SKM-1 (cell line): Measurements from ENCODE around the gene NDUFS5.
A peak's percentile ranks its signal among the peaks of the same experiment; 100 is the strongest.
"Not testable (repeated sequence)": the region's sequence is repeated elsewhere in the genome, so short reads cannot be mapped to it uniquely, and the experiment has no call there.

Source experiments
- DNase-seq: peaks from one replicate; lab custom pipeline; 2025; ENCODE audit not compliant: unreplicated experiment; lab: John Stamatoyannopoulos, UW

NDUFS5 gene

DNA sequence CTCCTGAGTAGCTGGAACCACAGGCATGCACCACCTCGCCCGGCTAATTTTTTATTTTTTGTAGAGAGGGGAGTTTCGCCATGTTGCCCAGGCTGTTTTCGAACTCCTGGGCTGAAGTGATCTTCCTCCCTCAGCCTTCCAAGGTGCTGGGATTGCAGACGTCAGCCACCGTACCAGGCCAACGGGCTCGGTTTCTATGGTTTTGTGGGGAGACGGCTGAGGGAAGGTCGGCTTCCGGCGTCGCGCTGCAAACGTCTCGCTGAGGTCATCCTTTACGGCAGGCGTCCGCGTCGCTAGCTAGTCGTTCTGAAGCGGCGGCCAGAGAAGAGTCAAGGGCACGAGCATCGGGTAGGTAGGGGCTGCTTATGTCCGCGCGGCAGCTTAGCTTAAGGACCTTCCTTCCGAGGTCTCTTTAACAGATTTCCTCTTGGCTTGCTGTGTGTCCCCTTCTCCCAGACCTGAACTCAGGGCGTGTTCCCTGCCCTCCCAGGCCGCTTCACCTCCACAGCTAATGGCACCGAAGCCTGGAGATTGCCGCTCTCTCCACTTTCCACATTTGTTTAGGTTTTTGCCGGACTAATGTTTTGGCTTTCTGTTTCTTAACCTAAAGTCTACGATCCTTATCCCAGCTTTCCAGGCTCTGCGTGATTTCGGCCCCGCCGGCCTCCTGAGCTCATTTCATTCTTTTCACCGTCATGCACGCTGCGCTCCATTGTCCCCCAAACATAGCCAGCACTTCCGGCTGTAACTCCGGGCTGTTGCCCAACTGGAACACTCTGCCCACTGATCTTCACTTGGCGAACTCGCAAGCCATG lies at the start of gene NDUFS5:
NDUFS5 (plus strand) TSS at position 300 of the 815 bp plus-strand sequence. CDS start 2,375 bp downstream, outside the sequence.
- DNase-seq = peak; percentile 92

- not testable (repeated sequence) for DNase-seq
Observed at GRCh38 chr1:38977399-38978244, 48.5 kb upstream of the NDUFS5 start.

GRCh38 chr1:38978245-38978542 lies 48.0 kb upstream of the NDUFS5 start:
- DNase-seq = not testable (repeated sequence)

DNA sequence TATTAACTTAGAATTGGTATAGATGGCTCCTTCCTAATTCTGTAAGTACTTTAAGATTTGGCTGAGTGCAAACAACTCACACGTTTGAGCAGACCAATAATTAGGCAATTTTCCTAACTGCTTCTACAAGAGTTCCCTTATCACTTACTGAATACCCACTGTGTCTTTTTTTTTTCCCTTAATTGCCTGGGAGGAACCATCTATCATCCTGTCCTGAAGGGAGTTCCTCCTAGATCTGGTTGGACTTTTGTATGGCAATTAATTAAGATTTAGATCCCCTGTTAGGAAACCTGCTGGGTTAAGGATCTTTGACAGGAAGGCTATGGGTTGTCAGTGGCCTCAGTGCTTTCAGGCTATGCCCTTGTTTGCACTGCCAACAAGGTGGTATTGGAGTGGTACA lies 46.8 kb upstream of the NDUFS5 start:
- not testable (repeated sequence) for DNase-seq

- no peak for DNase-seq
Observed at GRCh38 chr1:38989979-38990378, 36.2 kb upstream of the NDUFS5 start.

- DNase-seq = no peak
Observed at GRCh38 chr1:38990386-38990737, 35.8 kb upstream of the NDUFS5 start.

DNA sequence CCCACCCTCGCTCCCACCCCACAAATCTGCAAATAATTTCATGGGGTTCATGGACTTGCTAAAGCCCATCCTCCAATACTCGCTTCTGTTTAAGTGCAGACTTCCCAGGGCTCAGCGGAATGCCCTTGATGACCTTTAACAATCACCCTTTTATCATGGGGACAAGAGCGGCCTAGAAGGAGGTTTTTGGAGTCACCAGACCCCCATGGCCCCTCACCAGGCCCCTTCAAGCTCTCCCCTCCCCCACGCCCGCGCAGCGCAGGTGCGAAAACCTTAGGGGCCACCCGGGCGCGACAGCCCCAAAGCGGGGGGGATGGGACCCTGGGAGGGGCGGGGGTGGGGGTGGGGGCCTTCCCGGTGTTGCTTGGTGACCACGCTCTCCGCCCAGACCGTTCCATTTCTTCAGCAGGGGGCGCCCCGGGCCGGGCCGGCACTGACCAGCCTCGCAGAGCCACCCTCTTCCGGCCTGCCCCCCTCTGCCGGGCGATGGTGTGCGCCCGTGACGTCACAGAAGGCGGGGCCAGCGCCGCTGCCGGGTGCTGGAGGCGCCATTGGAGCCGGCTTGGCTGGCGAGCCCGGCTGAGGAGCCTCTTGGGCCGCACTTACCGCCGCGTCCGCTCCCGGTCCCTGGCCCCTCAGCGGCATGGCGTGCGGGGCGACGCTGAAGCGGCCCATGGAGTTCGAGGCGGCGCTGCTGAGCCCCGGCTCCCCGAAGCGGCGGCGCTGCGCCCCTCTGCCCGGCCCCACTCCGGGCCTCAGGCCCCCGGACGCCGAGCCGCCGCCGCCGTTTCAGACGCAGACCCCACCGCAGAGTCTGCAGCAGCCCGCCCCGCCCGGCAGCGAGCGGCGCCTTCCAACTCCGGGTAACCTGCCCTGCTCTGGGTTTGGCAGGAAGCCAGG lies 35.2 kb upstream of the NDUFS5 start, which contains the start of gene AKIRIN1:
AKIRIN1 (plus strand) TSS at position 539 of the 900 bp plus-strand sequence; CDS start at position 644, 105 bp downstream.
- DNase-seq = peak; percentile 78

- no peak for DNase-seq
Observed at GRCh38 chr1:38991638-38992411, 34.3 kb upstream of the NDUFS5 start.

- no peak for DNase-seq
Observed at GRCh38 chr1:38992412-38993111, 33.6 kb upstream of the NDUFS5 start.

DNA sequence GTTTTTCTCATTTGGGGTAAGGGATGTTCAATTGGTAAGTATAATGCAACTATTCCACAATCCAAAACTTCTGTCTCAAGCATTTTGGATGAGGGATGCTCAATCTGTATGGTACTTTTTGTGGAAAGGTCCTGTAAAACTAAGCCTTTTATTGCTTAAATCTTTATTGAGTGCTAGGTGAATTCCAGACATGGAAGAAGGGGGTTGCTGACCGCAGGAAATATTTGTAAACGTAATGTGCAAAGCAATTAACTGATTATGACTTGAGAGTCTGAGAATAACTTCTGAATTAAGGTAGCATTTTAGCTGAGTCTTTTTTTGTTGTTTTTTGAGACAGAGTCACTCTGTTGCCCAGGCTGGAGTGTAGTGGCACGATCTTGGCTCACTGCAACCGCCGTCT lies 32.0 kb upstream of the NDUFS5 start:
- DNase-seq = no peak

DNA sequence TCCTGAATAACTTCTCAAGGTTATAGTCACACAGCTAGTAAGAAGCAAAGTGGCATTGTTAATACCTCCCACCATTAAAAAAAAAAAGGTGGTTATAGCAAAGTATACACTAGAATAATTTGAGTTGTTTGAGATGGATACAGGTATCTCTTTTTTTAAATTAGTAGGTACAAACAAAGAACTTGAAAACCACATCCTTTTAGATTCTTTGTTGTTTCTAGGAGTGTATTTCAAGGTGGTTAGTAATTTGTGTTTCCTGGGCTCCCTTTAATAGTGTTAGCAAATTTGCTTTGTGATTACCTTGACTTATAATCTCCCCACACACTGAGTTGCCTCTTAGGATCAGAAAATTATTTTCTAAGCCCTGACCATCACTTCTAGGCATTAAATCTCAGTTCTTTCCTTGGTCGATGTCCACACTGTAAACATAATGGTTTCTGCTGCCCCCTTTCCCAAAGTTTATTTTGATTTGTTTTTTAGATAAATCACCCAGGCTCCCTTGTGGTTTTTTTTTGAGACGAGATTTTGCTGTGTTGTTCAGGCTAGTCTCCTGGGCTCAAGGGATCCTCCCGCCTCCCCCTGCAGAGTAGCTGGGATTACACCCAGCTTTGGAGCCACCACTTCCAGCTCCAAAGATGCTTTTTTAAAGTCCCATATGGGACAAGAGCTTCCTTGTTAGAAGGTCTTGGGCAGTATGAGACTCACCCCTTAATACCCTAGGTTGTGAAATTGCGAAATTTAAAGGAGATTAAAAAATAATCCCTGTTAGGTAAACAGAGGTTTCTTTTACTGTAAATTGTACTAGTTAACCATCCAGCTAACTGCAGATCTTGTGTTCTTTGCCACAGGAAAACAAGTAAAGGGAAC lies 28.9 kb upstream of the NDUFS5 start:
- no peak for DNase-seq

GRCh38 chr1:38997901-38998190 lies 28.3 kb upstream of the NDUFS5 start:
- no peak for DNase-seq

GRCh38 chr1:39001516-39002421 lies 24.4 kb upstream of the NDUFS5 start:
- no peak for DNase-seq

DNA sequence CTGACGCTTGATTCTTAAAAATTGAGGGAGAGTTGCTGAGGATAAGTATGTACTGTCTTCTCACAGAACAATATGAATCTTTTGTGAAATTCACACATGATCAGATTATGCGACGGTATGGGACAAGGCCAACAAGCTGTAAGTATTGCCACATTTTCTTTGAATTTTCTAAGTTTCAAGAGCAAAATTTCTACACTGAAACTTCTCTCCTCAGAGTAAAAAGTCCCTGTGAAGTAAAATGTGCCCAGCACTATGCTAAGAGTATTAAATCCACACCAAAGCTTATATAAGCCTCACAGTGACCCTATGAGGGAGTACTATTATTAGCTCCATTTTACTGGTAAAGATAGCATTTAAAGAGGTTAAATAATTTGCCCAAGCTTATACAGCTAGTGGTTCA lies 22.9 kb upstream of the NDUFS5 start:
- no peak for DNase-seq

GRCh38 chr1:39003794-39004193 lies 22.4 kb upstream of the NDUFS5 start:
- no peak for DNase-seq

DNA sequence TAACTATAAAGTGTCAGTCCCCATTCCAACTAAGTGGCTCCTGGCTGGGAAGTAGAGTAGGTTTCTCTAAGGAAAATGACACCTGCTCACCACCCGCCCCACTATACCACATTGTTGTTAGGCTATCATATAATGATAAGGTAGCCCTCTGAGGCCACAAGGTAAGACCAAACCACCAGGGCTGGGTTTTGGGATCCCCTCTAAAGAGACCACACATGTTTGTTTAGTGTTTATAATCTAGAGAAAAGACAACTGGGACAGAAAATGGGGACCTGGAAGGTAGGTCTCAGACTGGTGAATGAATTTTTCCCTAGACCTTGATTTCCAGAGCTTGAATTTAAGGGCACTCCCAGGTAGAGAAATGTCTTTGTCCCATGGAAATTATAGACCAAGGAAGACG lies 19.9 kb upstream of the NDUFS5 start:
- DNase-seq = no peak

GRCh38 chr1:39006726-39007645 lies 19.2 kb upstream of the NDUFS5 start:
- DNase-seq = no peak
